D341Med (cell line): ENCODE data around the gene LIMD2.

ENCODE experiments used
- DNase-seq: peaks from one replicate; pipeline ENCODE4 v3.0.0; 2012; ENCODE audit warnings: low spot score

LIMD2 gene

GRCh38 chr17:63701456-63701820 is 1.5 kb upstream of the LIMD2 start:
- DNase-seq = no peak

- peak; percentile 86 for DNase-seq
Observed at GRCh38 chr17:63700528-63701455, 867 bp upstream of the LIMD2 start.

GRCh38 chr17:63698886-63699637 is 863 bp downstream of the LIMD2 start:
- peak; percentile 53 for DNase-seq

- no peak for DNase-seq
Observed at GRCh38 chr17:63698381-63698885, 1.5 kb downstream of the LIMD2 start.

- peak; percentile 78 for DNase-seq
Observed at GRCh38 chr17:63697341-63698286, 2.3 kb downstream of the LIMD2 start.

GRCh38 chr17:63696381-63696961 is 3.5 kb downstream of the LIMD2 start:
- peak; percentile 60 for DNase-seq

- DNase-seq = no peak
Observed at GRCh38 chr17:63695889-63696288, 4.0 kb downstream of the LIMD2 start.

- no peak for DNase-seq
Observed at GRCh38 chr17:63694950-63695773, 4.8 kb downstream of the LIMD2 start.

GRCh38 chr17:63694229-63694949 is 5.5 kb downstream of the LIMD2 start:
- DNase-seq = peak; percentile 90

GRCh38 chr17:63693411-63694113 is 6.4 kb downstream of the LIMD2 start:
- no peak for DNase-seq

GRCh38 chr17:63692195-63692816 is 7.6 kb downstream of the LIMD2 start:
- DNase-seq = peak; percentile 62

- DNase-seq = no peak
Observed at GRCh38 chr17:63689479-63689878, 10.4 kb downstream of the LIMD2 start.

GRCh38 chr17:63688396-63689020 is 11.4 kb downstream of the LIMD2 start:
- no peak for DNase-seq

- DNase-seq = peak; percentile 81
Observed at GRCh38 chr17:63686138-63686685, 13.7 kb downstream of the LIMD2 start.

GRCh38 chr17:63685578-63685977 is 14.3 kb downstream of the LIMD2 start:
- no peak for DNase-seq

- DNase-seq = no peak
Observed at GRCh38 chr17:63685041-63685440, 14.9 kb downstream of the LIMD2 start.

- no peak for DNase-seq
Observed at GRCh38 chr17:63682981-63683380, 16.9 kb downstream of the LIMD2 start.

- no peak for DNase-seq
Observed at GRCh38 chr17:63682441-63682840, 17.5 kb downstream of the LIMD2 start.
